ENCODE data around the gene MED16. TPM values are rescaled to one million over a fixed set of nuclear protein-coding genes. Genes with fewer than 3 reads are reported as not detected.

The MED16 gene
- total and polyA plus RNA-seq, 2 of the 13 experiments (the other 11 are each of a cell fraction or from before 2014, with no cell fraction given) = 13.3 to 14.8 TPM

DNA sequence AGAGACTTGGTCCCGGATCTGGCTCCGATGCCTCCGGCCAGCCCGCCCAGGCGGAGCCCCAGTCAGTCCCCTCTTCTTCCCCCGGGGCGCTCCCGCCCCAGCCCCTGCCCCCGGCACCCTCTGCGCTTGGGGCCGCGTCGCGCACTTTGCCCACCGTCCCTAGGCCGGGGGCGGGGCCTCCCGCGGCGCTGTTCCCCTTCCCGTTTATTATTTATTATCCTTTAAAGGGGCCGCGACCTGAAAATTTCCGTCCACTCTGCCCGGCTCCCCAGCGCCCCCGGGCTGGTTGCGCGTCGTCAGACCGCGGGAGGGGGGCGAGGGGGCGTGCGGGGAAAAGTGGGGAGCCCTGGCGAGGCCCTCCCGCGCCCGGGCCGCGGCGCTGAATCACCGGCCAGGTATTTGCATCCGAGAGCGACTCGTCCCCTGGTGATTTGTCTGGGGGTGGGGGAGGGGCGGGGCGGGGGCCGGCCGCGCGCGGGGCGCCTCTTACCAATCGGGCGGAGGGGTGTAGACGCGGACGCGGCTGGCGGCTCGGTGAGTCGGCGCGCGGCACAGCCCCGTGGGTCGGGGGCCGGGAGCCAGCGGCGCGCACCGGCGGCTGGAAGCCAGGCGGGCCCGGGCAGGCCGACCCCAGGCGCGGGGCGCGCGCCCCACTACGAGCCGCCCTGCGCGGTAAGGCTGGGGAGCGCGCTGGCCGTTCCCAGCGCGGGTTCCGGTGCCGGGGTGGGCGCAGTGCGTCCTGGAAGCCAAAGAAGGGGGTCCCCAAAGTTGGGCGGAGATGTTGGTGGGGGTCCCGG, 32.7 kb upstream of the MED16 start, which contains the start of gene ARID3A (continued):
- no peak for TF ChIP-seq ZNF75D (CRISPR knock-in tag; IDR thresholded peaks at IDR 0.05; ENCODE audit: borderline replicate concordance)
- TF ChIP-seq IRX3 (CRISPR knock-in tag; IDR thresholded peaks at IDR 0.05; ENCODE audit: borderline replicate concordance, low read depth) = no peak
- no peak for TF ChIP-seq NFIC (IDR thresholded peaks at IDR 0.05; ENCODE audit: low read length)
- no peak for TF ChIP-seq NFIB (CRISPR knock-in tag; IDR thresholded peaks at IDR 0.05; ENCODE audit: borderline replicate concordance)
- TF ChIP-seq NR2C2 (CRISPR knock-in tag; IDR thresholded peaks at IDR 0.05; ENCODE audit: borderline replicate concordance) = peak; percentile 29; the same call in 1 of the 2 replicates
- no peak for TF ChIP-seq ZNF34 (CRISPR knock-in tag; IDR thresholded peaks at IDR 0.05; ENCODE audit: borderline replicate concordance)
- TF ChIP-seq, protein P1, sequence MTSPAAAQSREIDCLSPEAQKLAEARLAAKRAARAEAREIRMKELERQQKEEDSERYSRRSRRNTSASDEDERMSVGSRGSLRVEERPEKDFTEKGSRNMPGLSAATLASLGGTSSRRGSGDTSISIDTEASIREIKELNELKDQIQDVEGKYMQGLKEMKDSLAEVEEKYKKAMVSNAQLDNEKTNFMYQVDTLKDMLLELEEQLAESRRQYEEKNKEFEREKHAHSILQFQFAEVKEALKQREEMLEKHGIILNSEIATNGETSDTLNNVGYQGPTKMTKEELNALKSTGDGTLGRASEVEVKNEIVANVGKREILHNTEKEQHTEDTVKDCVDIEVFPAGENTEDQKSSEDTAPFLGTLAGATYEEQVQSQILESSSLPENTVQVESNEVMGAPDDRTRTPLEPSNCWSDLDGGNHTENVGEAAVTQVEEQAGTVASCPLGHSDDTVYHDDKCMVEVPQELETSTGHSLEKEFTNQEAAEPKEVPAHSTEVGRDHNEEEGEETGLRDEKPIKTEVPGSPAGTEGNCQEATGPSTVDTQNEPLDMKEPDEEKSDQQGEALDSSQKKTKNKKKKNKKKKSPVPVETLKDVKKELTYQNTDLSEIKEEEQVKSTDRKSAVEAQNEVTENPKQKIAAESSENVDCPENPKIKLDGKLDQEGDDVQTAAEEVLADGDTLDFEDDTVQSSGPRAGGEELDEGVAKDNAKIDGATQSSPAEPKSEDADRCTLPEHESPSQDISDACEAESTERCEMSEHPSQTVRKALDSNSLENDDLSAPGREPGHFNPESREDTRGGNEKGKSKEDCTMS (CRISPR knock-in tag; conservative IDR thresholded peaks at IDR 0.05) = no peak
- no peak for TF ChIP-seq ZNF333 (CRISPR knock-in tag; IDR thresholded peaks at IDR 0.05; ENCODE audit: borderline replicate concordance)
- no peak for TF ChIP-seq ZNF354B (CRISPR knock-in tag; IDR thresholded peaks at IDR 0.05)
- TF ChIP-seq, protein P2, sequence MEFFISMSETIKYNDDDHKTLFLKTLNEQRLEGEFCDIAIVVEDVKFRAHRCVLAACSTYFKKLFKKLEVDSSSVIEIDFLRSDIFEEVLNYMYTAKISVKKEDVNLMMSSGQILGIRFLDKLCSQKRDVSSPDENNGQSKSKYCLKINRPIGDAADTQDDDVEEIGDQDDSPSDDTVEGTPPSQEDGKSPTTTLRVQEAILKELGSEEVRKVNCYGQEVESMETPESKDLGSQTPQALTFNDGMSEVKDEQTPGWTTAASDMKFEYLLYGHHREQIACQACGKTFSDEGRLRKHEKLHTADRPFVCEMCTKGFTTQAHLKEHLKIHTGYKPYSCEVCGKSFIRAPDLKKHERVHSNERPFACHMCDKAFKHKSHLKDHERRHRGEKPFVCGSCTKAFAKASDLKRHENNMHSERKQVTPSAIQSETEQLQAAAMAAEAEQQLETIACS (CRISPR knock-in tag; IDR thresholded peaks at IDR 0.05) = peak; percentile 55
- no peak for TF ChIP-seq EEA1 (CRISPR knock-in tag; IDR thresholded peaks at IDR 0.05; ENCODE audit: borderline replicate concordance)
- TF ChIP-seq MLLT10 (CRISPR knock-in tag; IDR thresholded peaks at IDR 0.05) = no peak
- no peak; the same call in 1 of the 2 replicates for TF ChIP-seq CBFB (CRISPR knock-in tag; IDR thresholded peaks at IDR 0.05)
- TF ChIP-seq, protein P3, sequence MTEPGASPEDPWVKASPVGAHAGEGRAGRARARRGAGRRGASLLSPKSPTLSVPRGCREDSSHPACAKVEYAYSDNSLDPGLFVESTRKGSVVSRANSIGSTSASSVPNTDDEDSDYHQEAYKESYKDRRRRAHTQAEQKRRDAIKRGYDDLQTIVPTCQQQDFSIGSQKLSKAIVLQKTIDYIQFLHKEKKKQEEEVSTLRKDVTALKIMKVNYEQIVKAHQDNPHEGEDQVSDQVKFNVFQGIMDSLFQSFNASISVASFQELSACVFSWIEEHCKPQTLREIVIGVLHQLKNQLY (CRISPR knock-in tag; IDR thresholded peaks at IDR 0.05) = no peak
- TF ChIP-seq CHD2 (IDR thresholded peaks at IDR 0.05; ENCODE audit: low read depth, low read length) = no peak
- TF ChIP-seq ZNF180 (CRISPR knock-in tag; IDR thresholded peaks at IDR 0.05; ENCODE audit: borderline replicate concordance, low read depth) = no peak
- no peak for TF ChIP-seq NR1H2 (CRISPR knock-in tag; IDR thresholded peaks at IDR 0.05; ENCODE audit: borderline replicate concordance, low read depth)
- no peak for TF ChIP-seq ZNF746 (CRISPR knock-in tag; IDR thresholded peaks at IDR 0.05)
- TF ChIP-seq KLF6 (CRISPR knock-in tag; IDR thresholded peaks at IDR 0.05) = no peak; the same call in 1 of the 2 replicates
- TF ChIP-seq, protein P4, sequence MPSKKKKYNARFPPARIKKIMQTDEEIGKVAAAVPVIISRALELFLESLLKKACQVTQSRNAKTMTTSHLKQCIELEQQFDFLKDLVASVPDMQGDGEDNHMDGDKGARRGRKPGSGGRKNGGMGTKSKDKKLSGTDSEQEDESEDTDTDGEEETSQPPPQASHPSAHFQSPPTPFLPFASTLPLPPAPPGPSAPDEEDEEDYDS (CRISPR knock-in tag; IDR thresholded peaks at IDR 0.05) = peak; percentile 37; the same call in 1 of the 2 replicates
- no peak for TF ChIP-seq ATF5 (CRISPR knock-in tag; IDR thresholded peaks at IDR 0.05; ENCODE audit: low read depth)
- TF ChIP-seq ZMAT3 (CRISPR knock-in tag; conservative IDR thresholded peaks at IDR 0.05) = no peak
- TF ChIP-seq HOMEZ (CRISPR knock-in tag; IDR thresholded peaks at IDR 0.05; ENCODE audit: low read depth) = no peak
